GM12878 (cell line): ENCODE measurements around the gene PTPDC1. TPM values are rescaled to one million over a fixed set of nuclear protein-coding genes. Genes with fewer than 3 reads are reported as not detected.
A peak's percentile ranks its signal among the peaks of the same experiment; 100 is the strongest.

Experiments used
- ATAC-seq: fragments of 200-7000 bp; cut with Tn5 transposase; 3 replicates; pipeline ENCODE4 v1.9.1; 2020; ENCODE audit warnings: mild to moderate bottlenecking, moderate library complexity
- BruUV-seq: library from RNA; stranded (reverse); fragments of 400-500 nt; replicated peaks from 2 replicates; lab custom pipeline; 2021; lab: Mats Ljungman, UMichigan
- CTCF ChIA-PET: fragments of 300-600 bp; sonication (Branson Sonifier 250); formaldehyde crosslinking; extraction: SDS; loops from one replicate; lab custom pipeline; 2021; ENCODE audit warnings: inconsistent platforms; lab: Yijun Ruan, JAX
- POLR2A ChIA-PET: fragments of 350-600 bp; formaldehyde crosslinking; extraction: SDS; loops from one replicate; lab custom pipeline; 2021; ENCODE audit warnings: inconsistent platforms; lab: Charles Lee
- RAD21 ChIA-PET: fragments of 300-600 bp; sonication (Branson Sonifier 250); formaldehyde crosslinking; loops from one replicate; lab custom pipeline; 2023; ENCODE audit warnings: antibody characterized with exemption; ENCODE audit not compliant: unreplicated experiment; lab: Charles Lee
- SMC1A ChIA-PET: fragments of 300-600 bp; sonication (Branson Sonifier 250); formaldehyde crosslinking; loops from one replicate; lab custom pipeline; 2023; ENCODE audit not compliant: unreplicated experiment, uncharacterized antibody; lab: Charles Lee
- DNase-seq: peaks from one replicate; pipeline ENCODE4 v3.0.0-alpha.2; 2011; ENCODE audit warnings: low read depth, low spot score
- FAIRE-seq: peaks from 3 replicates; lab custom pipeline; 2011; peaks lifted over from hg19 to GRCh38; lab: Jason Lieb, UNC
- H2AFZ ChIP-seq: 2 replicates; pipeline ENCODE4 v1.6.0; 2011; ENCODE audit warnings: low read depth, low read length, control low read depth; ENCODE audit not compliant: control insufficient read depth
- H3K27ac ChIP-seq: 2 replicates; pipeline ENCODE4 v1.5.1; 2011; ENCODE audit warnings: control low read depth; ENCODE audit not compliant: control insufficient read depth, insufficient read depth
- H3K27me3 ChIP-seq, 2 experiments: replicated peaks in 1 of 2; 2 replicates each; pipeline versions ENCODE4 v1.6.0 to v1.6.1; 2011; ENCODE audit warnings: low read length in 1 of 2; ENCODE audit not compliant: control insufficient read depth in 2 of 2, insufficient read depth in 2 of 2
- H3K36me3 ChIP-seq, 2 experiments: 2 replicates each; pipeline ENCODE4 v1.5.1; 2011; ENCODE audit warnings: low read length in 1 of 2; ENCODE audit not compliant: control insufficient read depth in 2 of 2, insufficient read depth in 2 of 2
- H3K4me1 ChIP-seq: 2 replicates; pipeline ENCODE4 v1.6.1; 2011; ENCODE audit warnings: mild to moderate bottlenecking, low read length, moderate library complexity, mixed read lengths; ENCODE audit not compliant: control insufficient read depth, insufficient read depth
- H3K4me2 ChIP-seq: 2 replicates; pipeline ENCODE4 v1.6.0; 2011; ENCODE audit warnings: control low read depth; ENCODE audit not compliant: control insufficient read depth, insufficient read depth
- H3K4me3 ChIP-seq: fragments of 200-600 bp; sonication (generic); 2 replicates; pipeline ENCODE4 v1.5.1; 2016
- H3K79me2 ChIP-seq: 2 replicates; pipeline ENCODE4 v1.6.0; 2011; ENCODE audit warnings: low read length; ENCODE audit not compliant: control insufficient read depth, insufficient read depth
- H3K9ac ChIP-seq: 2 replicates; pipeline ENCODE4 v1.8.0; 2011; ENCODE audit warnings: low read length, control low read depth, mixed read lengths; ENCODE audit not compliant: control insufficient read depth, insufficient read depth
- H3K9me3 ChIP-seq: replicated peaks from 3 replicates; pipeline ENCODE4 v1.5.1; 2011; ENCODE audit warnings: mild to moderate bottlenecking, low read length; ENCODE audit not compliant: control insufficient read depth, insufficient read depth
- H4K20me1 ChIP-seq: 2 replicates; pipeline ENCODE4 v1.6.0; 2011; ENCODE audit not compliant: control insufficient read depth, insufficient read depth
- ASH2L ChIP-seq: fragments of 300-600, 200-600 bp; sonication (generic); IDR thresholded peaks from 2 replicates; pipeline ENCODE4 v1.6.1; 2017; ENCODE audit warnings: low read depth, mild to moderate bottlenecking, borderline replicate concordance
- BCL11A ChIP-seq: IDR thresholded peaks from 2 replicates; pipeline ENCODE4 v1.6.1; 2011; ENCODE audit warnings: low read depth, low read length
- EZH2 ChIP-seq: IDR thresholded peaks from 2 replicates; pipeline ENCODE4 v1.6.1; 2012; ENCODE audit warnings: low read depth, mild to moderate bottlenecking, control low read depth, inconsistent platforms, low read length, borderline replicate concordance; ENCODE audit not compliant: control insufficient read depth
- FOXM1 ChIP-seq: IDR thresholded peaks from 2 replicates; pipeline ENCODE4 v1.6.1; 2012; ENCODE audit warnings: low read depth, mild to moderate bottlenecking, inconsistent platforms, low read length, moderate library complexity
- JUNB ChIP-seq: IDR thresholded peaks from 2 replicates; pipeline ENCODE4 v1.6.1; 2016; ENCODE audit warnings: antibody characterized with exemption, mild to moderate bottlenecking
- KDM1A ChIP-seq: fragments of 200-600 bp; sonication (generic); IDR thresholded peaks from 2 replicates; pipeline ENCODE4 v1.6.1; 2016; ENCODE audit warnings: borderline replicate concordance
- MEF2A ChIP-seq: IDR thresholded peaks from 2 replicates; pipeline ENCODE4 v1.6.1; 2011; ENCODE audit warnings: low read depth, mild to moderate bottlenecking, low read length, moderate library complexity; ENCODE audit not compliant: insufficient read depth
- MTA3 ChIP-seq: IDR thresholded peaks from 2 replicates; pipeline ENCODE4 v1.6.1; 2012; ENCODE audit warnings: low read length, inconsistent platforms, borderline replicate concordance
- NFIC ChIP-seq: IDR thresholded peaks from 2 replicates; pipeline ENCODE4 v1.6.1; 2012; ENCODE audit warnings: low read depth, mild to moderate bottlenecking, inconsistent platforms, low read length, moderate library complexity
- NR2C1 ChIP-seq: fragments of 450-650 bp; IDR thresholded peaks from 2 replicates; pipeline ENCODE4 v1.6.1; 2017; ENCODE audit warnings: antibody characterized with exemption, mild to moderate bottlenecking, moderate library complexity
- NR2F1 ChIP-seq: fragments of 450-650 bp; conservative IDR thresholded peaks from 2 replicates; pipeline ENCODE4 v1.6.1; 2017; ENCODE audit warnings: mild to moderate bottlenecking
- PBX3 ChIP-seq: IDR thresholded peaks from 2 replicates; pipeline ENCODE4 v1.6.1; 2011; ENCODE audit warnings: mild to moderate bottlenecking, low read depth, low read length, moderate library complexity; ENCODE audit not compliant: insufficient replicate concordance
- PML ChIP-seq: IDR thresholded peaks from 2 replicates; pipeline ENCODE4 v1.6.1; 2012; ENCODE audit warnings: low read length, inconsistent platforms
- POLR2AphosphoS2 ChIP-seq: IDR thresholded peaks from 2 replicates; pipeline ENCODE4 v1.6.1; 2011; ENCODE audit warnings: low read depth, mild to moderate bottlenecking, low read length, improper control_type of control experiment, moderate library complexity
- RUNX3 ChIP-seq: IDR thresholded peaks from 2 replicates; pipeline ENCODE4 v1.6.1; 2012; ENCODE audit warnings: low read length, inconsistent platforms
- SREBF1 ChIP-seq: IDR thresholded peaks from 2 replicates; pipeline ENCODE4 v1.6.1; 2012; ENCODE audit warnings: mild to moderate bottlenecking, low read length
- SUZ12 ChIP-seq: fragments of 200-600 bp; sonication (generic); IDR thresholded peaks from one replicate; pipeline ENCODE4 v1.6.1; 2018; ENCODE audit warnings: antibody characterized with exemption, mild to moderate bottlenecking; ENCODE audit not compliant: unreplicated experiment
- TARDBP ChIP-seq: IDR thresholded peaks from 2 replicates; pipeline ENCODE4 v1.6.1; 2016; ENCODE audit warnings: borderline replicate concordance
- YBX1 ChIP-seq: fragments of 450-650 bp; IDR thresholded peaks from 2 replicates; pipeline ENCODE4 v1.6.1; 2016; ENCODE audit warnings: antibody characterized with exemption
- WGBS: methylation state at CpG from one replicate; pipeline ENCODE4 v1.1.6; 2016; ENCODE audit warnings: low lambda C conversion rate; ENCODE audit not compliant: insufficient replicate concordance, insufficient coverage; ENCODE audit errors: missing lambda C conversion rate; 5-methylcytosine and 5-hydroxymethylcytosine counted together
- in situ Hi-C: fragments of 300-500 bp; cut with MboI; formaldehyde crosslinking; loops from 9 replicates; pipeline ENCODE4 v1.14.3; 2018; ENCODE audit warnings: mixed read lengths
- intact Hi-C: fragments of 100-400 bp; cut with micrococcal nuclease; formaldehyde crosslinking; loops from one replicate; pipeline ENCODE4 v1.14.2; 2022; ENCODE audit not compliant: unreplicated experiment
- polyA plus RNA-seq, 11 experiments: library from polyadenylated mRNA; depleted of rRNA in 4 of 11; unstranded in 6 of 11; stranded (reverse) in 5 of 11; fragments of >200 nt; fragmentation: Nextera tagmentation in 4 of 11; fragmentation: Illumina TruSeq in 1 of 11; extraction: Ambion mirVana in 4 of 11; extraction: Trizol in 1 of 11; gene quantifications; 1 replicate in 1 of 11; 2 replicates in 10 of 11; pipeline versions ENCODE4 v1.2.1 to v1.2.3, GENCODE V29; 2011 to 2016; ENCODE audit warnings: inconsistent platforms in 2 of 11, missing spikeins in 2 of 11, low read depth in 1 of 11
- total RNA-seq, 4 experiments: library from RNA; depleted of rRNA in 3 of 4; stranded (reverse); fragments of >200 nt in 3 of 4; fragmentation: Illumina TruSeq in 1 of 4; extraction: Trizol in 1 of 4; gene quantifications; 2 replicates each; pipeline versions ENCODE4 v1.2.1 to v1.2.3, GENCODE V29; 2013 to 2021
- TF ChIP-seq, protein P1 (sequence below): fragments of 150-350 bp; IDR thresholded peaks from 2 replicates; pipeline ENCODE4 v1.6.1; 2014; ENCODE audit warnings: mild to moderate bottlenecking, low read depth, low read length
- TF ChIP-seq, protein P2 (sequence below): fragments of 450-650 bp; IDR thresholded peaks from 2 replicates; pipeline ENCODE4 v1.6.1; 2017; ENCODE audit warnings: low read depth, mild to moderate bottlenecking, moderate library complexity

The PTPDC1 gene
- total and polyA plus RNA-seq, 10 of the 15 experiments (the other 5 are each of a cell fraction or from before 2014, with no cell fraction given): 1.2 to 4.5 (median 2.9) TPM

- TF ChIP-seq, protein P1, sequence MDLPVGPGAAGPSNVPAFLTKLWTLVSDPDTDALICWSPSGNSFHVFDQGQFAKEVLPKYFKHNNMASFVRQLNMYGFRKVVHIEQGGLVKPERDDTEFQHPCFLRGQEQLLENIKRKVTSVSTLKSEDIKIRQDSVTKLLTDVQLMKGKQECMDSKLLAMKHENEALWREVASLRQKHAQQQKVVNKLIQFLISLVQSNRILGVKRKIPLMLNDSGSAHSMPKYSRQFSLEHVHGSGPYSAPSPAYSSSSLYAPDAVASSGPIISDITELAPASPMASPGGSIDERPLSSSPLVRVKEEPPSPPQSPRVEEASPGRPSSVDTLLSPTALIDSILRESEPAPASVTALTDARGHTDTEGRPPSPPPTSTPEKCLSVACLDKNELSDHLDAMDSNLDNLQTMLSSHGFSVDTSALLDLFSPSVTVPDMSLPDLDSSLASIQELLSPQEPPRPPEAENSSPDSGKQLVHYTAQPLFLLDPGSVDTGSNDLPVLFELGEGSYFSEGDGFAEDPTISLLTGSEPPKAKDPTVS: no peak
- TF ChIP-seq POLR2AphosphoS2: no peak
- TF ChIP-seq, all 136 proteins: peak for 0
Observed at GRCh38 chr9:94081864-94082463, 2.3 kb upstream of the PTPDC1 start (continued).

- ATAC-seq: no peak
- intact Hi-C loops: no loop called here
- H3K4me1 ChIP-seq: 0 out of 2 replicates have a peak, but pooled peaks cover 5% of the 10 kb centered on the region
- H4K20me1 ChIP-seq: no peaks in the 10 kb centered on the region
- in situ Hi-C loops: no loop called here
- WGBS: 31% methylated on average over 3 of the region's 3 CpGs
- H3K9me3 ChIP-seq: no peaks in the 10 kb centered on the region
- DNase-seq: no peak
- H3K27me3 ChIP-seq: no peaks in the 10 kb centered on the region
- no peaks in the 10 kb centered on the region for H3K79me2 ChIP-seq
- POLR2A ChIA-PET: interaction anchor here (0.5 kb wide), 1 partner anchor 14 kb away, joined by 3 read pairs; no protein-coding TSS in a partner anchor
- no peak overlapping the region for H3K27ac ChIP-seq
- H3K9ac ChIP-seq: no peak overlapping the region
- no peak overlapping the region for H3K4me2 ChIP-seq
- H2AFZ ChIP-seq: no peak overlapping the region
- CTCF ChIA-PET: interaction anchor here (1.3 to 3.6 kb wide), 2 partner anchors 69 to 131 kb away, joined by 3 to 13 read pairs; no protein-coding TSS in a partner anchor
- peak; percentile 68 for FAIRE-seq
- BruUV-seq: no TSS peak
- no peaks in the 10 kb centered on the region for H3K36me3 ChIP-seq
- no peak overlapping the region for H3K4me3 ChIP-seq
- RAD21 ChIA-PET: no interaction called here
- SMC1A ChIA-PET: no interaction called here
- 0 out of 2 replicates have a peak, but pooled peaks have one; percentile 10 for TF ChIP-seq BCL11A
- no peak for TF ChIP-seq KDM1A
- TF ChIP-seq FOXM1: no peak
- no peak for TF ChIP-seq EZH2
- no peak for TF ChIP-seq YBX1
- no peak for TF ChIP-seq SREBF1
- TF ChIP-seq RUNX3: peak; percentile 87
- no peak for TF ChIP-seq ASH2L
- no peak for TF ChIP-seq NFIC
- TF ChIP-seq, protein P2, sequence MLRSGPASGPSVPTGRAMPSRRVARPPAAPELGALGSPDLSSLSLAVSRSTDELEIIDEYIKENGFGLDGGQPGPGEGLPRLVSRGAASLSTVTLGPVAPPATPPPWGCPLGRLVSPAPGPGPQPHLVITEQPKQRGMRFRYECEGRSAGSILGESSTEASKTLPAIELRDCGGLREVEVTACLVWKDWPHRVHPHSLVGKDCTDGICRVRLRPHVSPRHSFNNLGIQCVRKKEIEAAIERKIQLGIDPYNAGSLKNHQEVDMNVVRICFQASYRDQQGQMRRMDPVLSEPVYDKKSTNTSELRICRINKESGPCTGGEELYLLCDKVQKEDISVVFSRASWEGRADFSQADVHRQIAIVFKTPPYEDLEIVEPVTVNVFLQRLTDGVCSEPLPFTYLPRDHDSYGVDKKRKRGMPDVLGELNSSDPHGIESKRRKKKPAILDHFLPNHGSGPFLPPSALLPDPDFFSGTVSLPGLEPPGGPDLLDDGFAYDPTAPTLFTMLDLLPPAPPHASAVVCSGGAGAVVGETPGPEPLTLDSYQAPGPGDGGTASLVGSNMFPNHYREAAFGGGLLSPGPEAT: no peak
- peak; percentile 28; the same call in 1 of the 2 replicates for TF ChIP-seq JUNB
- TF ChIP-seq NR2C1: no peak
- no peak for TF ChIP-seq PML
- TF ChIP-seq NR2F1: no peak
- no peak for TF ChIP-seq TARDBP
- TF ChIP-seq PBX3: no peak
- TF ChIP-seq MTA3: no peak
- no peak for TF ChIP-seq SUZ12
- TF ChIP-seq MEF2A: no peak
Observed at GRCh38 chr9:94082553-94082952, 1.7 kb upstream of the PTPDC1 start.
